Right lobe of liver (tissue), 6 donors: Measurements from ENCODE around the gene TF. TPM values are rescaled to one million over a fixed set of nuclear protein-coding genes. Genes with fewer than 3 reads are reported as not detected.

Experiments
- ATAC-seq, 4 donors: fragments of 200-7000 bp; cut with Tn5 transposase; one replicate each; pipeline ENCODE4 v1.9.1; 2020; ENCODE audit warnings: mild to moderate bottlenecking in 4 of 4, moderate library complexity in 4 of 4
- DNase-seq, 3 donors: peaks; one replicate each; pipeline ENCODE4 v3.0.0-alpha.2; 2020
- H3K27ac ChIP-seq, 3 donors: fragments of 200-600 bp; one replicate each; pipeline ENCODE4 v1.8.0; 2022
- H3K27me3 ChIP-seq, 2 donors: fragments of 200-600 bp; one replicate each; pipeline ENCODE4 v1.8.0; 2022
- H3K36me3 ChIP-seq, 4 donors: fragments of 200-600 bp; sonication (generic) in 1 of 4; one replicate each; pipeline versions ENCODE4 v1.5.1 to v1.8.0; 2017 to 2022; ENCODE audit warnings: control low read depth in 1 of 4
- H3K4me1 ChIP-seq, 4 donors: fragments of 200-600 bp; sonication (generic) in 1 of 4; one replicate each; pipeline versions ENCODE4 v1.5.1 to v1.8.0; 2017 to 2022; ENCODE audit warnings: control low read depth in 1 of 4
- H3K4me3 ChIP-seq, 3 donors: fragments of 200-600 bp; one replicate each; pipeline ENCODE4 v1.8.0; 2022
- H3K9me3 ChIP-seq, 4 donors: fragments of 200-600 bp; sonication (generic) in 1 of 4; one replicate each; pipeline versions ENCODE4 v1.5.1 to v1.8.0; 2017 to 2022; ENCODE audit warnings: control low read depth in 1 of 4
- POLR2A ChIP-seq: fragments of 450-650 bp; IDR thresholded peaks from one replicate; pipeline ENCODE4 v1.6.1; 2017; ENCODE audit warnings: antibody characterized with exemption, mild to moderate bottlenecking
- WGBS: methylation state at CpG from one replicate; pipeline ENCODE4 v1.1.6; 2018; ENCODE audit warnings: low coverage, low lambda C conversion rate; ENCODE audit not compliant: insufficient coverage; ENCODE audit errors: missing lambda C conversion rate; 5-methylcytosine and 5-hydroxymethylcytosine counted together
- intact Hi-C, 2 donors: fragments of 100-400 bp; cut with DNase I; formaldehyde crosslinking; loops; one replicate each; pipeline versions ENCODE4 v1.11.2 to v1.14.1; 2022
- total RNA-seq, 6 experiments: library from RNA; depleted of rRNA in 2 of 6; stranded (reverse); fragments of >200 nt in 2 of 6; fragmentation: NEBNext Ultra II Directional in 3 of 6; extraction: Animal tissue kit (Norgen Biotek cat#: 25700) in 3 of 6; gene quantifications; one replicate each; pipeline versions ENCODE4 v1.1.0 to v1.2.4, GENCODE V29; 2016 to 2023
- TF ChIP-seq, protein P1 (sequence below), 4 donors: fragments of 200-600 bp in 3 of 4; fragments of 450-650 bp in 1 of 4; IDR thresholded peaks; one replicate each; pipeline versions ENCODE4 v1.5.1 to v1.8.0; 2016 to 2022; ENCODE audit warnings: antibody characterized with exemption in 4 of 4, mild to moderate bottlenecking in 2 of 4
- donor health status: DM: no; HTN: yes; CAD: no.
- donor health status: DM: no; HTN: no; CAD: no.
- donor health status: DM: no; HTN: no; CAD: no.
- donor health status: DM: no; HTN: yes; CAD: no.
- donor health status: DM: no; HTN: yes; CAD: no.

Gene TF
- total RNA-seq, 6 experiments from 2014 or later = 2,871 to 25,349 (median 17,684) TPM

GRCh38 chr3:133762539-133762938 is 16.3 kb downstream of the TF start:
- 69% methylated on average over 3 of the region's 3 CpGs for WGBS
- Histone ChIP-seq H3K27ac (peak overlapping the region in 1 of 3 donors; percentile 10), H3K9me3 (no peaks in the 10 kb centered on the region), H3K36me3 (peaks cover 0 to 100% (median 44%) of the 10 kb centered on the region in 4 donors), H3K4me1 (peaks cover 0 to 20% (median 0%) of the 10 kb centered on the region in 4 donors), H3K27me3 (no peaks in the 10 kb centered on the region), H3K4me3 (no peak overlapping the region)
- TF ChIP-seq POLR2A = no peak
- TF ChIP-seq, protein P1, sequence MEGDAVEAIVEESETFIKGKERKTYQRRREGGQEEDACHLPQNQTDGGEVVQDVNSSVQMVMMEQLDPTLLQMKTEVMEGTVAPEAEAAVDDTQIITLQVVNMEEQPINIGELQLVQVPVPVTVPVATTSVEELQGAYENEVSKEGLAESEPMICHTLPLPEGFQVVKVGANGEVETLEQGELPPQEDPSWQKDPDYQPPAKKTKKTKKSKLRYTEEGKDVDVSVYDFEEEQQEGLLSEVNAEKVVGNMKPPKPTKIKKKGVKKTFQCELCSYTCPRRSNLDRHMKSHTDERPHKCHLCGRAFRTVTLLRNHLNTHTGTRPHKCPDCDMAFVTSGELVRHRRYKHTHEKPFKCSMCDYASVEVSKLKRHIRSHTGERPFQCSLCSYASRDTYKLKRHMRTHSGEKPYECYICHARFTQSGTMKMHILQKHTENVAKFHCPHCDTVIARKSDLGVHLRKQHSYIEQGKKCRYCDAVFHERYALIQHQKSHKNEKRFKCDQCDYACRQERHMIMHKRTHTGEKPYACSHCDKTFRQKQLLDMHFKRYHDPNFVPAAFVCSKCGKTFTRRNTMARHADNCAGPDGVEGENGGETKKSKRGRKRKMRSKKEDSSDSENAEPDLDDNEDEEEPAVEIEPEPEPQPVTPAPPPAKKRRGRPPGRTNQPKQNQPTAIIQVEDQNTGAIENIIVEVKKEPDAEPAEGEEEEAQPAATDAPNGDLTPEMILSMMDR (IDR thresholded peaks at IDR 0.05) = no peak
- intact Hi-C loops = no loop called here
- ATAC-seq = peak in 1 of 4 donors; percentile 0
- no peak for DNase-seq

GRCh38 chr3:133763797-133764683 is 17.8 kb downstream of the TF start:
- peaks cover 0 to 100% (median 44%) of the 10 kb centered on the region in 4 donors for H3K36me3 ChIP-seq
- intact Hi-C loops = no loop called here
- no peak for TF ChIP-seq POLR2A
- TF ChIP-seq, protein P1 (IDR thresholded peaks at IDR 0.05) = no peak
- H3K4me1 ChIP-seq = peaks cover 0 to 25% (median 0%) of the 10 kb centered on the region in 4 donors
- ATAC-seq (peak; percentile 2 to 31 (median 18)), DNase-seq (no peak)
- no peak overlapping the region for H3K4me3 ChIP-seq
- 32% methylated on average over 4 of the region's 6 CpGs for WGBS
- no peaks in the 10 kb centered on the region for H3K9me3 ChIP-seq
- peak overlapping the region in 1 of 3 donors; percentile 1 for H3K27ac ChIP-seq
- no peaks in the 10 kb centered on the region for H3K27me3 ChIP-seq

- no peak for TF ChIP-seq POLR2A
- TF ChIP-seq, protein P1 (IDR thresholded peaks at IDR 0.05) = no peak
- Histone ChIP-seq H3K27me3 (no peaks in the 10 kb centered on the region), H3K4me3 (no peak overlapping the region), H3K27ac (peak overlapping the region in 1 of 3 donors; percentile 1), H3K9me3 (no peaks in the 10 kb centered on the region), H3K36me3 (peaks cover 0 to 100% (median 44%) of the 10 kb centered on the region in 4 donors), H3K4me1 (peaks cover 0 to 25% (median 0%) of the 10 kb centered on the region in 4 donors)
- DNase-seq (peak in 1 of 3 donors; percentile 49), ATAC-seq (peak in 1 of 4 donors; percentile 0)
- intact Hi-C loops = no loop called here
These were observed 19.1 kb downstream of the TF start for GRCh38 chr3:133765256-133765655.

GRCh38 chr3:133767607-133768006 is 21.4 kb downstream of the TF start:
- H3K36me3 ChIP-seq = peaks cover 0 to 98% (median 48%) of the 10 kb centered on the region in 4 donors
- no peak for TF ChIP-seq POLR2A
- TF ChIP-seq, protein P1 (IDR thresholded peaks at IDR 0.05) = no peak
- intact Hi-C loops = no loop called here

More at GRCh38 chr3:133767607-133768006, 21.4 kb downstream of the TF start:
- ATAC-seq (no peak), DNase-seq (no peak)
- no peaks in the 10 kb centered on the region for H3K9me3 ChIP-seq
- no peaks in the 10 kb centered on the region for H3K27me3 ChIP-seq
- no peak overlapping the region for H3K27ac ChIP-seq
- no peak overlapping the region for H3K4me3 ChIP-seq
- 80% methylated on average over 1 of the region's 1 CpG for WGBS
- H3K4me1 ChIP-seq = peaks cover 0 to 25% (median 0%) of the 10 kb centered on the region in 4 donors
